GM23338 (cell line): ENCODE results near the gene BAIAP2. TPM values are rescaled to one million over a fixed set of nuclear protein-coding genes. Genes with fewer than 3 reads are reported as not detected.

Experiments used
- ATAC-seq: fragments of 200-7000 bp; cut with Tn5 transposase; 3 replicates; pipeline ENCODE4 v1.9.1; 2020
- DNase-seq: peaks from one replicate; pipeline ENCODE4 v3.0.0-alpha.2; 2015; ENCODE audit warnings: low spot score
- H2AFZ ChIP-seq: fragments of 200-600 bp; sonication (generic); 2 replicates; pipeline ENCODE4 v1.8.0; 2016; ENCODE audit warnings: antibody characterized with exemption, mild to moderate bottlenecking, moderate library complexity
- H3F3A ChIP-seq: fragments of 200-600 bp; sonication (generic); replicated peaks from 2 replicates; pipeline ENCODE4 v1.8.0; 2017; ENCODE audit warnings: antibody characterized with exemption, mixed run types, low read depth
- H3K27ac ChIP-seq: fragments of 200-600 bp; sonication (generic); 2 replicates; pipeline ENCODE4 v1.6.1; 2016; ENCODE audit warnings: low read depth
- H3K27me3 ChIP-seq: fragments of 200-600 bp; sonication (generic); 2 replicates; pipeline ENCODE4 v1.8.0; 2016; ENCODE audit warnings: mild to moderate bottlenecking, mixed run types, moderate library complexity; ENCODE audit not compliant: insufficient read depth
- H3K36me3 ChIP-seq: fragments of 200-600 bp; sonication (generic); 2 replicates; pipeline ENCODE4 v1.8.0; 2016; ENCODE audit warnings: mild to moderate bottlenecking; ENCODE audit not compliant: insufficient read depth
- H3K4me1 ChIP-seq: fragments of 200-600 bp; sonication (generic); 2 replicates; pipeline ENCODE4 v1.8.0; 2016; ENCODE audit warnings: mild to moderate bottlenecking, moderate library complexity; ENCODE audit not compliant: insufficient read depth
- H3K4me2 ChIP-seq: fragments of 200-600 bp; sonication (generic); 2 replicates; pipeline ENCODE4 v1.7.1; 2017; ENCODE audit warnings: mixed run types
- H3K4me3 ChIP-seq: fragments of 200-600 bp; sonication (generic); 2 replicates; pipeline ENCODE4 v1.6.1; 2016; ENCODE audit warnings: mixed run types
- H3K79me2 ChIP-seq: fragments of 200-600 bp; sonication (generic); replicated peaks from 2 replicates; pipeline ENCODE4 v1.8.0; 2017; ENCODE audit warnings: mild to moderate bottlenecking; ENCODE audit not compliant: insufficient read depth
- H3K9me2 ChIP-seq: fragments of 200-600 bp; sonication (generic); 2 replicates; pipeline ENCODE4 v1.8.0; 2017; ENCODE audit not compliant: insufficient read depth
- H4K20me1 ChIP-seq: fragments of 200-600 bp; sonication (generic); replicated peaks from 2 replicates; pipeline ENCODE4 v1.8.0; 2017; ENCODE audit warnings: mild to moderate bottlenecking; ENCODE audit not compliant: insufficient read depth
- H3K27ac Mint-ChIP-seq: 2 replicates; pipeline ENCODE4 v1.8.0; 2020; ENCODE audit warnings: inconsistent platforms, mild to moderate bottlenecking, moderate library complexity, mixed read lengths
- H3K27me3 Mint-ChIP-seq: 3 replicates; pipeline ENCODE4 v1.8.0; 2022; ENCODE audit warnings: low read depth, mild to moderate bottlenecking, moderate library complexity, mixed read lengths, inconsistent platforms; ENCODE audit not compliant: insufficient read depth, poor library complexity
- H3K36me3 Mint-ChIP-seq: 3 replicates; pipeline ENCODE4 v1.8.0; 2021; ENCODE audit warnings: low read depth, mild to moderate bottlenecking, inconsistent platforms, moderate library complexity, mixed read lengths
- H3K4me1 Mint-ChIP-seq: 3 replicates; pipeline ENCODE4 v1.8.0; 2020; ENCODE audit warnings: mild to moderate bottlenecking, inconsistent platforms, mixed read lengths
- H3K4me3 Mint-ChIP-seq: 3 replicates; pipeline ENCODE4 v1.8.0; 2021; ENCODE audit warnings: moderate library complexity, mild to moderate bottlenecking, inconsistent platforms, mixed read lengths
- H3K9me3 Mint-ChIP-seq: 3 replicates; pipeline ENCODE4 v1.8.0; 2020; ENCODE audit warnings: moderate library complexity, mild to moderate bottlenecking, inconsistent platforms, mixed read lengths
- CREB1 ChIP-seq: fragments of 250-450 bp; sonication (Bioruptor Pico); IDR thresholded peaks from 2 replicates; pipeline ENCODE4 v1.5.0; 2020; ENCODE audit warnings: low read depth, mild to moderate bottlenecking, moderate library complexity
- ETS1 ChIP-seq: IDR thresholded peaks from 2 replicates; pipeline ENCODE4 v1.6.1; 2016; ENCODE audit warnings: antibody characterized with exemption
- EZH2 ChIP-seq: fragments of 200-600 bp; sonication (generic); IDR thresholded peaks from one replicate; pipeline ENCODE4 v1.8.0; 2017; ENCODE audit warnings: antibody characterized with exemption, mild to moderate bottlenecking, low read depth; ENCODE audit not compliant: unreplicated experiment
- NANOG ChIP-seq: IDR thresholded peaks from 2 replicates; pipeline ENCODE4 v1.6.1; 2016; ENCODE audit warnings: antibody characterized with exemption, borderline replicate concordance
- POLR2AphosphoS5 ChIP-seq: IDR thresholded peaks from 2 replicates; pipeline ENCODE4 v1.6.1; 2016; ENCODE audit warnings: antibody characterized with exemption, low read depth
- STAT1 ChIP-seq: IDR thresholded peaks from one replicate; pipeline ENCODE4 v1.6.1; 2016; ENCODE audit warnings: antibody characterized with exemption; ENCODE audit not compliant: unreplicated experiment
- ZNF462 ChIP-seq: fragments of 250-450 bp; sonication (Bioruptor Pico); IDR thresholded peaks from 2 replicates; pipeline ENCODE4 v1.5.0; 2020; ENCODE audit warnings: mild to moderate bottlenecking, moderate library complexity
- polyA plus RNA-seq: library from polyadenylated mRNA; unstranded; fragments of >200 nt; fragmentation: Nextera tagmentation; extraction: Ambion mirVana; gene quantifications from 2 replicates; pipeline ENCODE4 v1.2.1, GENCODE V29; 2016
- total RNA-seq: library from RNA; depleted of rRNA; stranded (reverse); fragments of >200 nt; shearing (Covaris generic); gene quantifications from 2 replicates; pipeline ENCODE4 v1.2.3, GENCODE V29; 2014

Gene BAIAP2
- total and polyA plus RNA-seq, 2 experiments from 2014 or later: 21.7 to 22.7 TPM

- Histone ChIP-seq H4K20me1 (no peaks in the 10 kb centered on the region), H3K4me3 (no peak overlapping the region), H2AFZ (no peak overlapping the region), H3K4me1 (no peaks in the 10 kb centered on the region), H3K27me3 (no peaks in the 10 kb centered on the region), H3K9me2 (no peaks in the 10 kb centered on the region), H3K27ac (no peak overlapping the region), H3K36me3 (no peaks in the 10 kb centered on the region), H3F3A (no peaks in the 10 kb centered on the region), H3K79me2 (no peaks in the 10 kb centered on the region), H3K4me2 (no peak overlapping the region)
- Mint-ChIP-seq H3K27ac (no peak overlapping the region), H3K9me3 (no peaks in the 10 kb centered on the region), H3K36me3 (no peaks in the 10 kb centered on the region), H3K4me1 (no peaks in the 10 kb centered on the region; the same call in 2 of the 3 replicates), H3K4me3 (no peak overlapping the region), H3K27me3 (peaks cover 6% of the 10 kb centered on the region)
- TF ChIP-seq ETS1 (no peak), STAT1 (no peak), NANOG (no peak), EZH2 (no peak), ZNF462 (CRISPR knock-in tag) (no peak), POLR2AphosphoS5 (no peak), CREB1 (no peak)
- ATAC-seq: no peak
- no peak for DNase-seq
Measured at GRCh38 chr17:81102352-81102751, 67.4 kb downstream of the BAIAP2 start.
